ENCODE results near the gene MYPN.

The MYPN gene

DNA sequence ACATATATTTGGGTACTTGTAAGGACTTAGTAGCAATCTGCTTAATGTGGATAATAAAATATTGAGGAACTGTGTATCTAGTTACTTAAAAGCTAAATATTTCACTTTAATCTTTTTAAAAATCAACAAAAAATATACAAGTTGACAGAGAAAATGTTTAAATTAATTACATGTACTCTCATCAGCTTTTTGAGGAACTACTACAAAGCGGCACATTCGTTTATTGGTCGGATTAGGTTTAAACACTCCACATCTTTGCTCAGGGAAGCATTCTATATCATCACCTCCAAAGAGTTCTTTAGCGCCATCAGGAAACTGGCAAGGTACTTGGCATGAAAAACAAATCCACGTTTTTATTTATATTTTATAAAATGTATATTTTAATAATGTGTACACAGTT lies 121.0 kb downstream of the MYPN start:
- peaks cover 5% of the 10 kb centered on the region for H3K4me1 ChIP-seq (ENCODE audit: control insufficient read depth, insufficient read depth, low read length)
- H3K36me3 ChIP-seq (ENCODE audit: control insufficient read depth, insufficient read depth, low read length), result no peaks in the 10 kb centered on the region
- H3K9ac ChIP-seq (ENCODE audit: low read length), result no peak overlapping the region
- no peaks in the 10 kb centered on the region for H3K9me3 ChIP-seq (ENCODE audit: control insufficient read depth, insufficient read depth, low read depth, low read length)
- peaks cover 48% of the 10 kb centered on the region for H3K27me3 ChIP-seq (ENCODE audit: control insufficient read depth, insufficient read depth, low read length)
- H3K27ac ChIP-seq (ENCODE audit: low read depth, low read length), result no peak overlapping the region
- H3K4me3 ChIP-seq (ENCODE audit: low read depth, low read length), result peak overlapping the region; percentile 80

GRCh38 chr10:68231106-68231816 lies 122.0 kb downstream of the MYPN start:
- Histone ChIP-seq H3K27ac (ENCODE audit: low read depth, low read length) (no peak overlapping the region; the same call in 1 of the 2 replicates), H3K27me3 (ENCODE audit: control insufficient read depth, insufficient read depth, low read length) (peaks cover 48% of the 10 kb centered on the region), H3K9me3 (ENCODE audit: control insufficient read depth, insufficient read depth, low read depth, low read length) (no peaks in the 10 kb centered on the region), H3K36me3 (ENCODE audit: control insufficient read depth, insufficient read depth, low read length) (no peaks in the 10 kb centered on the region), H3K4me1 (ENCODE audit: control insufficient read depth, insufficient read depth, low read length) (peaks cover 5% of the 10 kb centered on the region), H3K4me3 (ENCODE audit: low read depth, low read length) (peak overlapping the region; percentile 80), H3K9ac (ENCODE audit: low read length) (peak overlapping the region; percentile 76)

GRCh38 chr10:68231817-68232251 lies 122.5 kb downstream of the MYPN start, which contains the start of gene ATOH7:
ATOH7 (minus strand) TSS chr10:68232113; CDS start chr10:68231677, 436 bp downstream.
- no peaks in the 10 kb centered on the region for H3K36me3 ChIP-seq (ENCODE audit: control insufficient read depth, insufficient read depth, low read length)
- H3K9me3 ChIP-seq (ENCODE audit: control insufficient read depth, insufficient read depth, low read depth, low read length), result no peaks in the 10 kb centered on the region
- H3K4me3 ChIP-seq (ENCODE audit: low read depth, low read length), result peak within 1 kb of the TSS; percentile 80
- peaks cover 48% of the 10 kb centered on the region for H3K27me3 ChIP-seq (ENCODE audit: control insufficient read depth, insufficient read depth, low read length)
- H3K4me1 ChIP-seq (ENCODE audit: control insufficient read depth, insufficient read depth, low read length), result peaks cover 5% of the 10 kb centered on the region
- H3K9ac ChIP-seq (ENCODE audit: low read length), result peak within 1 kb of the TSS; percentile 76
- H3K27ac ChIP-seq (ENCODE audit: low read depth, low read length), result no peak within 1 kb of the TSS; the same call in 1 of the 2 replicates

- Histone ChIP-seq H3K36me3 (ENCODE audit: control insufficient read depth, insufficient read depth, low read length) (no peaks in the 10 kb centered on the region), H3K9me3 (ENCODE audit: control insufficient read depth, insufficient read depth, low read depth, low read length) (no peaks in the 10 kb centered on the region), H3K4me3 (ENCODE audit: low read depth, low read length) (no peak overlapping the region), H3K9ac (ENCODE audit: low read length) (no peak overlapping the region), H3K27me3 (ENCODE audit: control insufficient read depth, insufficient read depth, low read length) (peaks cover 48% of the 10 kb centered on the region), H3K27ac (ENCODE audit: low read depth, low read length) (no peak overlapping the region), H3K4me1 (ENCODE audit: control insufficient read depth, insufficient read depth, low read length) (peaks cover 5% of the 10 kb centered on the region)
Measured at GRCh38 chr10:68233046-68233445, 123.8 kb downstream of the MYPN start.

GRCh38 chr10:68235111-68235510 lies 125.8 kb downstream of the MYPN start:
- Histone ChIP-seq H3K4me3 (ENCODE audit: low read depth, low read length) (no peak overlapping the region), H3K9ac (ENCODE audit: low read length) (no peak overlapping the region)

GRCh38 chr10:68235581-68235980 lies 126.3 kb downstream of the MYPN start:
- Histone ChIP-seq H3K9me3 (ENCODE audit: control insufficient read depth, insufficient read depth, low read depth, low read length) (no peaks in the 10 kb centered on the region), H3K4me1 (ENCODE audit: control insufficient read depth, insufficient read depth, low read length) (peaks cover 4% of the 10 kb centered on the region), H3K9ac (ENCODE audit: low read length) (no peak overlapping the region), H3K27me3 (ENCODE audit: control insufficient read depth, insufficient read depth, low read length) (peaks cover 38% of the 10 kb centered on the region), H3K36me3 (ENCODE audit: control insufficient read depth, insufficient read depth, low read length) (no peaks in the 10 kb centered on the region), H3K27ac (ENCODE audit: low read depth, low read length) (no peak overlapping the region), H3K4me3 (ENCODE audit: low read depth, low read length) (no peak overlapping the region)

More at GRCh38 chr10:68235111-68235510, 125.8 kb downstream of the MYPN start:
- no peaks in the 10 kb centered on the region for H3K36me3 ChIP-seq (ENCODE audit: control insufficient read depth, insufficient read depth, low read length)
- no peaks in the 10 kb centered on the region for H3K9me3 ChIP-seq (ENCODE audit: control insufficient read depth, insufficient read depth, low read depth, low read length)
- H3K27me3 ChIP-seq (ENCODE audit: control insufficient read depth, insufficient read depth, low read length), result peaks cover 43% of the 10 kb centered on the region
- H3K27ac ChIP-seq (ENCODE audit: low read depth, low read length), result no peak overlapping the region
- H3K4me1 ChIP-seq (ENCODE audit: control insufficient read depth, insufficient read depth, low read length), result peaks cover 5% of the 10 kb centered on the region

GRCh38 chr10:68237173-68237572 lies 127.9 kb downstream of the MYPN start:
- Histone ChIP-seq H3K4me1 (ENCODE audit: control insufficient read depth, insufficient read depth, low read length) (no peaks in the 10 kb centered on the region), H3K27ac (ENCODE audit: low read depth, low read length) (no peak overlapping the region), H3K4me3 (ENCODE audit: low read depth, low read length) (no peak overlapping the region), H3K9ac (ENCODE audit: low read length) (no peak overlapping the region), H3K27me3 (ENCODE audit: control insufficient read depth, insufficient read depth, low read length) (peaks cover 24% of the 10 kb centered on the region), H3K36me3 (ENCODE audit: control insufficient read depth, insufficient read depth, low read length) (no peaks in the 10 kb centered on the region), H3K9me3 (ENCODE audit: control insufficient read depth, insufficient read depth, low read depth, low read length) (no peaks in the 10 kb centered on the region)

DNA sequence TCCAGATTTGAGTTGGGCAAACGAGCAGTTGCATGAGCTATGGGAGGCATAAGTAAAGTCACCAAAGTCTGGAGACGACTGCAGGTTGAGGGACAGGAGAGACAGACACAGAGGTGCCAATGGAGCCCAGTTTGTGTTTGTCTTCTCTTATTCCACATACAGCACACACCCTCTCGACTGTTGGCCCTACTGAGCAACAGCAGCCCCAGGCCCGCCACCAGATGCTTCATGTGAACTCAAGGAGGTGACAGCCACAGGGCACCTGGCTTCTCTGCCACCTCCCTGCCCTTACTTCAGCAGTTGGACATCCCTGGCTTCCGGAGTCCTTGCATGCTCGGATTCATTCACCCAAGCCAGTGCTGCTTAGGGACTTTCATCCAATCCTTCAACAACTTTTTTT lies 129.1 kb downstream of the MYPN start:
- Histone ChIP-seq H3K36me3 (ENCODE audit: control insufficient read depth, insufficient read depth, low read length) (no peaks in the 10 kb centered on the region), H3K4me1 (ENCODE audit: control insufficient read depth, insufficient read depth, low read length) (no peaks in the 10 kb centered on the region), H3K27me3 (ENCODE audit: control insufficient read depth, insufficient read depth, low read length) (peaks cover 12% of the 10 kb centered on the region), H3K9me3 (ENCODE audit: control insufficient read depth, insufficient read depth, low read depth, low read length) (no peaks in the 10 kb centered on the region), H3K27ac (ENCODE audit: low read depth, low read length) (no peak overlapping the region), H3K9ac (ENCODE audit: low read length) (no peak overlapping the region), H3K4me3 (ENCODE audit: low read depth, low read length) (no peak overlapping the region)

- no peak overlapping the region for H3K4me3 ChIP-seq (ENCODE audit: low read depth, low read length)
- H3K9ac ChIP-seq (ENCODE audit: low read length), result no peak overlapping the region
- peaks cover 8% of the 10 kb centered on the region; the same call in 1 of the 2 replicates for H3K27me3 ChIP-seq (ENCODE audit: control insufficient read depth, insufficient read depth, low read length)
- no peak overlapping the region for H3K27ac ChIP-seq (ENCODE audit: low read depth, low read length)
- no peaks in the 10 kb centered on the region for H3K9me3 ChIP-seq (ENCODE audit: control insufficient read depth, insufficient read depth, low read depth, low read length)
- H3K4me1 ChIP-seq (ENCODE audit: control insufficient read depth, insufficient read depth, low read length), result no peaks in the 10 kb centered on the region
- H3K36me3 ChIP-seq (ENCODE audit: control insufficient read depth, insufficient read depth, low read length), result no peaks in the 10 kb centered on the region
Measured at GRCh38 chr10:68239069-68239468, 129.8 kb downstream of the MYPN start.

- Histone ChIP-seq H3K9me3 (ENCODE audit: control insufficient read depth, insufficient read depth, low read depth, low read length) (no peaks in the 10 kb centered on the region), H3K36me3 (ENCODE audit: control insufficient read depth, insufficient read depth, low read length) (no peaks in the 10 kb centered on the region), H3K4me3 (ENCODE audit: low read depth, low read length) (no peak overlapping the region), H3K27me3 (ENCODE audit: control insufficient read depth, insufficient read depth, low read length) (peaks cover 6% of the 10 kb centered on the region; the same call in 1 of the 2 replicates), H3K27ac (ENCODE audit: low read depth, low read length) (no peak overlapping the region), H3K4me1 (ENCODE audit: control insufficient read depth, insufficient read depth, low read length) (no peaks in the 10 kb centered on the region), H3K9ac (ENCODE audit: low read length) (no peak overlapping the region)
Measured at GRCh38 chr10:68239596-68240150, 130.4 kb downstream of the MYPN start.

DNA sequence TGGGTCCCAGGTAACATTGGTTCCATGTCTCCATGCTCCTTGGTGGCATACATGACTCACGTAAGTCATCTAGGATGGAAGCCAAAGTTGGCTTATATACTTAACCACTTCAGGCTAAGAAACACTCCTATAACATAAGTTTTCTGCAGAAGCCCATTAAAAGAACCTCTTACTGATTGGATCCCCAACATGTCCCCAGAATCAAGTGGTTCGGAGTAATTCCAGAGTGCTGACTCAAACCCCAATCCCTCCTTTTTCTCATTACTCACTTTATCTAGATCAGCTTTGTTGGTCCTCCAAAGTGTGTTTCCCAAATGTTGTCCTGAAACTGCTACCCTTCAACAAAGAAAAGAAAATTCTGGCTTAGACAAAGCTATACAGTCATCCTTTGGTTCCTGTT lies 132.8 kb downstream of the MYPN start:
- H3K9me3 ChIP-seq (ENCODE audit: control insufficient read depth, insufficient read depth, low read depth, low read length), result no peaks in the 10 kb centered on the region
- H3K36me3 ChIP-seq (ENCODE audit: control insufficient read depth, insufficient read depth, low read length), result no peaks in the 10 kb centered on the region
- no peak overlapping the region for H3K4me3 ChIP-seq (ENCODE audit: low read depth, low read length)
- H3K4me1 ChIP-seq (ENCODE audit: control insufficient read depth, insufficient read depth, low read length), result no peaks in the 10 kb centered on the region
- H3K27ac ChIP-seq (ENCODE audit: low read depth, low read length), result no peak overlapping the region
- H3K9ac ChIP-seq (ENCODE audit: low read length), result no peak overlapping the region
- peaks cover 6% of the 10 kb centered on the region; the same call in 1 of the 2 replicates for H3K27me3 ChIP-seq (ENCODE audit: control insufficient read depth, insufficient read depth, low read length)

Data from HUES6 (cell line).